Measurements from ENCODE around the gene KIRREL3.

The KIRREL3 gene

DNA sequence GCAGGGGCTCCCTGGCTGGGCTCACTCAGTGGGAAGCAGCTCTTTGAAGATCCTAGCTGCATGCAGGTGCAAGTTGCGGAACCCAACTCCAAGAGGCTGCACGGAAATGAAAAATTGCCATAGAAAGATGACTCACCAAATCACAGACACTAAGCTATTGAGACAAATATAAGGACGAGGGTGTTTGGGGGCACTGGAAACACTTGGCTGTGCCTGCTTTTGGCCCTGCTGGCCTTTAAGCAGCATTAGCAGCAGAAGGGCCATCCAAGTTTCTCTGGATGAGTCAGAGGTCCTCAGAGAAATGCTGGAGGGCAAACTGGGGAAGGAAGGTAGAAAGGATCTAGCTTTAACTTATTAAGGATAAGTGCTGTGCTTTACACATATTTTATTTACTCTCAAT lies 282.3 kb downstream of the KIRREL3 start:
- DNase-seq (ENCODE audit: low read depth), result no peak
- TF ChIP-seq, protein P1, sequence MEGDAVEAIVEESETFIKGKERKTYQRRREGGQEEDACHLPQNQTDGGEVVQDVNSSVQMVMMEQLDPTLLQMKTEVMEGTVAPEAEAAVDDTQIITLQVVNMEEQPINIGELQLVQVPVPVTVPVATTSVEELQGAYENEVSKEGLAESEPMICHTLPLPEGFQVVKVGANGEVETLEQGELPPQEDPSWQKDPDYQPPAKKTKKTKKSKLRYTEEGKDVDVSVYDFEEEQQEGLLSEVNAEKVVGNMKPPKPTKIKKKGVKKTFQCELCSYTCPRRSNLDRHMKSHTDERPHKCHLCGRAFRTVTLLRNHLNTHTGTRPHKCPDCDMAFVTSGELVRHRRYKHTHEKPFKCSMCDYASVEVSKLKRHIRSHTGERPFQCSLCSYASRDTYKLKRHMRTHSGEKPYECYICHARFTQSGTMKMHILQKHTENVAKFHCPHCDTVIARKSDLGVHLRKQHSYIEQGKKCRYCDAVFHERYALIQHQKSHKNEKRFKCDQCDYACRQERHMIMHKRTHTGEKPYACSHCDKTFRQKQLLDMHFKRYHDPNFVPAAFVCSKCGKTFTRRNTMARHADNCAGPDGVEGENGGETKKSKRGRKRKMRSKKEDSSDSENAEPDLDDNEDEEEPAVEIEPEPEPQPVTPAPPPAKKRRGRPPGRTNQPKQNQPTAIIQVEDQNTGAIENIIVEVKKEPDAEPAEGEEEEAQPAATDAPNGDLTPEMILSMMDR (conservative IDR thresholded peaks at IDR 0.05; ENCODE audit: low read depth, low read length), result no peak
- H3K4me3 ChIP-seq (ENCODE audit: low read length), result no peak overlapping the region

- no peak overlapping the region for H3K4me3 ChIP-seq (ENCODE audit: low read length)
- TF ChIP-seq, protein P1 (conservative IDR thresholded peaks at IDR 0.05; ENCODE audit: low read depth, low read length), result peak; percentile 78
- DNase-seq (ENCODE audit: low read depth), result no peak
Observed at GRCh38 chr11:126716456-126717083, 284.0 kb downstream of the KIRREL3 start.

GRCh38 chr11:126713806-126714205 lies 286.8 kb downstream of the KIRREL3 start:
- H3K4me3 ChIP-seq (ENCODE audit: low read length), result no peak overlapping the region
- DNase-seq (ENCODE audit: low read depth), result no peak
- TF ChIP-seq, protein P1 (conservative IDR thresholded peaks at IDR 0.05; ENCODE audit: low read depth, low read length), result no peak

- no peak for DNase-seq (ENCODE audit: low read depth)
- TF ChIP-seq, protein P1 (conservative IDR thresholded peaks at IDR 0.05; ENCODE audit: low read depth, low read length), result no peak
- no peak overlapping the region for H3K4me3 ChIP-seq (ENCODE audit: low read length)
Observed at GRCh38 chr11:126711977-126712625, 288.5 kb downstream of the KIRREL3 start.

- DNase-seq (ENCODE audit: low read depth), result no peak
- TF ChIP-seq, protein P1 (conservative IDR thresholded peaks at IDR 0.05; ENCODE audit: low read depth, low read length), result no peak
- H3K4me3 ChIP-seq (ENCODE audit: low read length), result no peak overlapping the region
Observed at GRCh38 chr11:126710804-126711399, 289.7 kb downstream of the KIRREL3 start.

DNA sequence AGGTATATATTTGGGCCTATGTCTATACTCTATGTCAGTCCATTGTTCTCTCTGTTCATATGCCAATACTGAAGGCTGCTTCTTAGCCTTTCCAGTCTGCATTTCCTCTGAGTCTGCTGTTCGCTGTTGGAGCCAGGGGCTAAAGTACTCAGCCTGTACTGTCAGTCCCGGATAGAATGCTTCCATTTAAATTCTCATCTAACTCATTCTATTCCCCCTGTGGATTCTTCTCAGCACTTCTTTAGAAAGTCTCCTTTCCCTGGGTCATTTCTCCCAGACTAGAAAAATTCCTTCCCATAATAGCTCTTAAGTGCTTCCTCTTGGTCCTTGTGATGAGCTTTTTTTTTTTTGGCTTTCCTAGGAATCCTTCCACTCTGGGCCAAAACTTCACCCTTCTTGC lies 293.1 kb downstream of the KIRREL3 start:
- TF ChIP-seq, protein P1 (conservative IDR thresholded peaks at IDR 0.05; ENCODE audit: low read depth, low read length), result no peak
- no peak for DNase-seq (ENCODE audit: low read depth)
- H3K4me3 ChIP-seq (ENCODE audit: low read length), result no peak overlapping the region

DNA sequence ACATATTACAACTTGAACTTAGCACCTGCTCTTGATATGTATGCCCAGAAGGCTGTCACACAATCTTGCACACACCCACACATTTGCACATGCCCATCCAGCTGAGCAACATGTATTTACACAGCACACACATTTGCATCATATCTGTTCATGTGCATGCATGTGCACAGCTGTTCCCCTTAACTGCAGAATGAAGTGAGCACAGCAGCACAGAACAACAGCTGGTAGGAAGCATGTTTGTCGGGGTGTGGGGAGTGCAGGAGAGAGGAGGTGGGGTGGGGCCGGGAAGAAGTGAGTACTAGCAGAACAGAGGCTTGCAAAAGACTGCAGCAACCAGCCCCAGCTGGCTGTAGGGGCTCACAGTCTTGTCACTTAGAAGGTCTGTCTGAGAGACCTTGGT lies 296.5 kb downstream of the KIRREL3 start:
- no peak overlapping the region for H3K4me3 ChIP-seq (ENCODE audit: low read length)
- DNase-seq (ENCODE audit: low read depth), result no peak
- TF ChIP-seq, protein P1 (conservative IDR thresholded peaks at IDR 0.05; ENCODE audit: low read depth, low read length), result no peak
